HEK293 (cell line): ENCODE data around the gene EXOC3.

Experiments
- CTCF ChIA-PET: fragments of 350-600 bp; formaldehyde crosslinking; extraction: SDS; loops from one replicate; lab custom pipeline; 2021; ENCODE audit warnings: antibody characterized with exemption; lab: Yijun Ruan, JAX
- POLR2A ChIA-PET: fragments of 300-600 bp; formaldehyde crosslinking; extraction: SDS; loops from one replicate; lab custom pipeline; 2020; ENCODE audit warnings: antibody characterized with exemption, inconsistent platforms; lab: Yijun Ruan, JAX
- H3K27ac ChIP-seq: fragments of 200-500 bp; sonication (Bioruptor generic); 2 replicates; pipeline ENCODE4 v1.5.1; 2014; ENCODE audit warnings: low read depth, low read length, control low read depth, inconsistent platforms; ENCODE audit errors: extremely low read depth
- H3K36me3 ChIP-seq, 2 experiments: fragments of 200-500 bp in 1 of 2; sonication (Bioruptor generic) in 1 of 2; 1 replicate in 1 of 2; 2 replicates in 1 of 2; pipeline ENCODE4 v1.5.1; 2014 to 2017; ENCODE audit warnings: inconsistent platforms in 2 of 2, low read length in 2 of 2; ENCODE audit not compliant: control insufficient read depth in 2 of 2, insufficient read depth in 1 of 2
- H3K4me1 ChIP-seq: fragments of 200-500 bp; sonication (Bioruptor generic); 2 replicates; pipeline ENCODE4 v1.5.1; 2014; ENCODE audit warnings: mild to moderate bottlenecking, low read length, inconsistent platforms; ENCODE audit not compliant: control insufficient read depth, insufficient read depth
- H3K4me3 ChIP-seq: 2 replicates; pipeline ENCODE4 v1.5.1; 2011; ENCODE audit warnings: low read depth, mild to moderate bottlenecking, control low read depth, low read length, moderate library complexity
- H3K9me3 ChIP-seq: fragments of 200-500 bp; sonication (Bioruptor generic); 2 replicates; pipeline ENCODE4 v1.5.1; 2014; ENCODE audit warnings: low read depth, low read length, inconsistent platforms; ENCODE audit not compliant: control insufficient read depth, insufficient read depth
- ATF2 ChIP-seq: fragments of 450-650 bp; formaldehyde crosslinking; IDR thresholded peaks from 2 replicates; pipeline ENCODE4 v1.5.1; 2016; ENCODE audit warnings: missing biosample characterization, missing genetic modification characterization, low read depth
- GFI1B ChIP-seq: fragments of 450-650 bp; formaldehyde crosslinking; IDR thresholded peaks from 2 replicates; pipeline ENCODE4 v1.5.1; 2016; ENCODE audit warnings: missing biosample characterization, missing genetic modification characterization
- HOXD13 ChIP-seq: sonication (generic); formaldehyde crosslinking; IDR thresholded peaks from 2 replicates; pipeline ENCODE4 v1.8.0; 2022; ENCODE audit warnings: missing genetic modification reagents, borderline replicate concordance
- INSM2 ChIP-seq: fragments of 450-650 bp; formaldehyde crosslinking; IDR thresholded peaks from 2 replicates; pipeline ENCODE4 v1.5.1; 2016; ENCODE audit warnings: missing biosample characterization, missing genetic modification characterization
- PRDM1 ChIP-seq: fragments of 450-650 bp; formaldehyde crosslinking; IDR thresholded peaks from 2 replicates; pipeline ENCODE4; 2016; ENCODE audit warnings: missing biosample characterization, missing genetic modification characterization
- SP7 ChIP-seq: fragments of 450-650 bp; formaldehyde crosslinking; IDR thresholded peaks from 2 replicates; pipeline ENCODE4 v1.5.1; 2016; ENCODE audit warnings: missing biosample characterization, missing genetic modification characterization
- ZBTB49 ChIP-seq: fragments of 450-650 bp; formaldehyde crosslinking; IDR thresholded peaks from 2 replicates; pipeline ENCODE4 v1.5.1; 2016; ENCODE audit warnings: missing biosample characterization, missing genetic modification characterization, low read depth
- ZBTB8A ChIP-seq: fragments of 450-650 bp; formaldehyde crosslinking; IDR thresholded peaks from 2 replicates; pipeline ENCODE4 v1.5.1; 2016; ENCODE audit warnings: missing biosample characterization, missing genetic modification characterization
- ZEB2 ChIP-seq: fragments of 450-650 bp; formaldehyde crosslinking; IDR thresholded peaks from 2 replicates; pipeline ENCODE4 v1.5.1; 2016; ENCODE audit warnings: missing biosample characterization, missing genetic modification characterization
- ZFP41 ChIP-seq: fragments of 450-650 bp; formaldehyde crosslinking; IDR thresholded peaks from 2 replicates; pipeline ENCODE4 v1.5.1; 2016; ENCODE audit warnings: missing biosample characterization, missing genetic modification characterization, borderline replicate concordance
- ZNF121 ChIP-seq: fragments of 450-650 bp; formaldehyde crosslinking; IDR thresholded peaks from 2 replicates; pipeline ENCODE4 v1.5.1; 2016; ENCODE audit warnings: missing biosample characterization, missing genetic modification characterization
- ZNF148 ChIP-seq: fragments of 450-650 bp; formaldehyde crosslinking; IDR thresholded peaks from 2 replicates; pipeline ENCODE4 v1.5.0; 2017; ENCODE audit warnings: missing biosample characterization, missing genetic modification characterization, borderline replicate concordance
- ZNF155 ChIP-seq: fragments of 450-650 bp; formaldehyde crosslinking; IDR thresholded peaks from 2 replicates; pipeline ENCODE4 v1.5.1; 2016; ENCODE audit warnings: missing biosample characterization, missing genetic modification characterization
- ZNF157 ChIP-seq: fragments of 450-650 bp; formaldehyde crosslinking; IDR thresholded peaks from 2 replicates; pipeline ENCODE4 v1.5.1; 2016; ENCODE audit warnings: missing biosample characterization, missing genetic modification characterization
- ZNF174 ChIP-seq: fragments of 450-650 bp; formaldehyde crosslinking; IDR thresholded peaks from 2 replicates; pipeline ENCODE4 v1.5.0; 2017; ENCODE audit warnings: missing biosample characterization, mild to moderate bottlenecking, missing genetic modification characterization
- ZNF239 ChIP-seq: fragments of 450-650 bp; formaldehyde crosslinking; IDR thresholded peaks from 2 replicates; pipeline ENCODE4 v1.5.1; 2016; ENCODE audit warnings: missing biosample characterization, missing genetic modification characterization
- ZNF292 ChIP-seq: fragments of 450-650 bp; formaldehyde crosslinking; IDR thresholded peaks from 2 replicates; pipeline ENCODE4 v1.5.1; 2016; ENCODE audit warnings: low read depth, missing biosample characterization, missing genetic modification characterization, borderline replicate concordance
- ZNF341 ChIP-seq: fragments of 450-650 bp; formaldehyde crosslinking; IDR thresholded peaks from 2 replicates; pipeline ENCODE4; 2016; ENCODE audit warnings: low read depth, missing biosample characterization, missing genetic modification characterization
- ZNF404 ChIP-seq: fragments of 450-650 bp; formaldehyde crosslinking; IDR thresholded peaks from 2 replicates; pipeline ENCODE4 v1.5.1; 2017; ENCODE audit warnings: missing biosample characterization, missing genetic modification characterization
- ZNF433 ChIP-seq: fragments of 450-650 bp; formaldehyde crosslinking; IDR thresholded peaks from 2 replicates; pipeline ENCODE4 v1.5.1; 2016; ENCODE audit warnings: missing biosample characterization, missing genetic modification characterization, low read depth
- ZNF701 ChIP-seq: fragments of 450-650 bp; formaldehyde crosslinking; IDR thresholded peaks from 2 replicates; pipeline ENCODE4 v1.5.1; 2016; ENCODE audit warnings: missing biosample characterization, missing genetic modification characterization
- ZNF747 ChIP-seq: fragments of 450-650 bp; formaldehyde crosslinking; IDR thresholded peaks from 2 replicates; pipeline ENCODE4 v1.5.1; 2016; ENCODE audit warnings: missing biosample characterization, missing genetic modification characterization
- ZNF768 ChIP-seq: fragments of 450-650 bp; formaldehyde crosslinking; IDR thresholded peaks from 2 replicates; pipeline ENCODE4 v1.5.1; 2018; ENCODE audit warnings: missing biosample characterization, mild to moderate bottlenecking, missing genetic modification characterization
- TF ChIP-seq, protein P1 (sequence below): fragments of 450-650 bp; formaldehyde crosslinking; IDR thresholded peaks from 2 replicates; pipeline ENCODE4 v1.5.1; 2016; ENCODE audit warnings: missing biosample characterization, missing genetic modification characterization
- TF ChIP-seq, protein P2 (sequence below): fragments of 450-650 bp; formaldehyde crosslinking; IDR thresholded peaks from 2 replicates; pipeline ENCODE4 v1.5.1; 2016; ENCODE audit warnings: missing biosample characterization, missing genetic modification characterization

Gene EXOC3

GRCh38 chr5:478982-479535, 36.1 kb downstream of the EXOC3 start:
- Histone ChIP-seq H3K36me3 (no peaks in the 10 kb centered on the region; a peak in 1 of 3 replicates), H3K9me3 (no peaks in the 10 kb centered on the region), H3K4me3 (no peak overlapping the region), H3K4me1 (no peaks in the 10 kb centered on the region), H3K27ac (no peak overlapping the region)
- TF ChIP-seq HOXD13, result no peak
- no peak for TF ChIP-seq ZNF768
- no peak for TF ChIP-seq ZNF155 (tag by site-specific recombination)
- no peak for TF ChIP-seq ZNF157 (tag by site-specific recombination)
- TF ChIP-seq INSM2 (tag by site-specific recombination), result no peak
- TF ChIP-seq ZNF148, result no peak
- no peak for TF ChIP-seq ZNF433 (tag by site-specific recombination)
- TF ChIP-seq ZNF239 (tag by site-specific recombination), result no peak
- no peak for TF ChIP-seq SP7 (tag by site-specific recombination)
- ChIA-PET POLR2A (no interaction called here), CTCF (no interaction called here)

GRCh38 chr5:479566-480319, 36.8 kb downstream of the EXOC3 start:
- POLR2A ChIA-PET, result no interaction called here
- TF ChIP-seq ZBTB49 (tag by site-specific recombination) (no peak), GFI1B (tag by site-specific recombination) (no peak), ZNF701 (no peak), ZNF292 (tag by site-specific recombination) (no peak), ZFP41 (tag by site-specific recombination) (no peak), ZNF747 (no peak), ATF2 (tag by site-specific recombination) (no peak), ZBTB8A (tag by site-specific recombination) (no peak), ZNF174 (tag by site-specific recombination) (no peak), ZEB2 (tag by site-specific recombination) (no peak), ZNF404 (tag by site-specific recombination) (no peak), PRDM1 (no peak), ZNF341 (tag by site-specific recombination) (no peak), ZNF121 (no peak)
- TF ChIP-seq, protein P1, sequence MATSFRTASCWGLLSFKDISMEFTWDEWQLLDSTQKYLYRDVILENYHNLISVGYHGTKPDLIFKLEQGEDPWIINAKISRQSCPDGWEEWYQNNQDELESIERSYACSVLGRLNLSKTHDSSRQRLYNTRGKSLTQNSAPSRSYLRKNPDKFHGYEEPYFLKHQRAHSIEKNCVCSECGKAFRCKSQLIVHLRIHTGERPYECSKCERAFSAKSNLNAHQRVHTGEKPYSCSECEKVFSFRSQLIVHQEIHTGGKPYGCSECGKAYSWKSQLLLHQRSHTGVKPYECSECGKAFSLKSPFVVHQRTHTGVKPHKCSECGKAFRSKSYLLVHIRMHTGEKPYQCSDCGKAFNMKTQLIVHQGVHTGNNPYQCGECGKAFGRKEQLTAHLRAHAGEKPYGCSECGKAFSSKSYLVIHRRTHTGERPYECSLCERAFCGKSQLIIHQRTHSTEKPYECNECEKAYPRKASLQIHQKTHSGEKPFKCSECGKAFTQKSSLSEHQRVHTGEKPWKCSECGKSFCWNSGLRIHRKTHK, result no peak
- TF ChIP-seq, protein P2, sequence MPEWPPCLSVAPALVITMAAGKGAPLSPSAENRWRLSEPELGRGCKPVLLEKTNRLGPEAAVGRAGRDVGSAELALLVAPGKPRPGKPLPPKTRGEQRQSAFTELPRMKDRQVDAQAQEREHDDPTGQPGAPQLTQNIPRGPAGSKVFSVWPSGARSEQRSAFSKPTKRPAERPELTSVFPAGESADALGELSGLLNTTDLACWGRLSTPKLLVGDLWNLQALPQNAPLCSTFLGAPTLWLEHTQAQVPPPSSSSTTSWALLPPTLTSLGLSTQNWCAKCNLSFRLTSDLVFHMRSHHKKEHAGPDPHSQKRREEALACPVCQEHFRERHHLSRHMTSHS (tag by site-specific recombination), result no peak

More at GRCh38 chr5:479566-480319, 36.8 kb downstream of the EXOC3 start:
- no peaks in the 10 kb centered on the region; a peak in 1 of 3 replicates for H3K36me3 ChIP-seq
- no peak overlapping the region for H3K4me3 ChIP-seq
- CTCF ChIA-PET, result interaction anchor here (0.7 kb wide), 1 partner anchor 139 kb away, joined by 3 read pairs; no protein-coding TSS in a partner anchor
- H3K9me3 ChIP-seq, result no peaks in the 10 kb centered on the region
- no peaks in the 10 kb centered on the region for H3K4me1 ChIP-seq
- H3K27ac ChIP-seq, result no peak overlapping the region
